HepG2 (cell line): ENCODE results near the gene DALRD3. TPM values are rescaled to one million over a fixed set of nuclear protein-coding genes. Genes with fewer than 3 reads are reported as not detected.

Experiments
- AGO1 ChIP-seq: fragments of 200-400 bp; formaldehyde crosslinking; IDR thresholded peaks from 2 replicates; pipeline ENCODE4 v1.6.1; 2017; ENCODE audit warnings: mild to moderate bottlenecking, low read depth, low read length, moderate library complexity; ENCODE audit not compliant: poor library complexity, severe bottlenecking
- AGO2 ChIP-seq: fragments of 200-400 bp; formaldehyde crosslinking; optimal IDR thresholded peaks from 2 replicates; pipeline ENCODE3; 2017; ENCODE audit warnings: mild to moderate bottlenecking, low read depth, low read length, moderate library complexity
- CHCHD3 ChIP-seq: sonication (generic); formaldehyde crosslinking; IDR thresholded peaks from 2 replicates; pipeline ENCODE4 v1.8.0; 2022; ENCODE audit warnings: mild to moderate bottlenecking, missing genetic modification reagents, moderate library complexity
- KDM5B ChIP-seq: sonication (generic); formaldehyde crosslinking; IDR thresholded peaks from 2 replicates; pipeline ENCODE4 v1.4.0; 2020; ENCODE audit warnings: missing genetic modification reagents, mild to moderate bottlenecking, borderline replicate concordance
- MAFK ChIP-seq, 2 experiments: IDR thresholded peaks in 1 of 2; conservative IDR thresholded peaks in 1 of 2; 2 replicates each; pipeline ENCODE4 v1.6.1; 2011; ENCODE audit warnings: improper control_type of control experiment in 2 of 2, low read length in 2 of 2
- MTA3 ChIP-seq: sonication (generic); formaldehyde crosslinking; IDR thresholded peaks from 2 replicates; pipeline ENCODE4 v1.4.0; 2020; ENCODE audit warnings: missing genetic modification reagents
- MYNN ChIP-seq: sonication (generic); formaldehyde crosslinking; IDR thresholded peaks from 2 replicates; pipeline ENCODE4 v1.4.0; 2020; ENCODE audit warnings: mild to moderate bottlenecking, low read depth, missing genetic modification reagents
- ONECUT2 ChIP-seq: sonication (generic); formaldehyde crosslinking; IDR thresholded peaks from 2 replicates; pipeline ENCODE4 v1.4.0; 2020; ENCODE audit warnings: missing genetic modification reagents
- PCBP2 ChIP-seq: fragments of 200-400 bp; formaldehyde crosslinking; optimal IDR thresholded peaks from 2 replicates; pipeline ENCODE3; 2018; ENCODE audit warnings: low read length, low read depth; ENCODE audit not compliant: poor library complexity, severe bottlenecking
- YY1 ChIP-seq: IDR thresholded peaks from 2 replicates; pipeline ENCODE4 v1.6.1; 2011; ENCODE audit warnings: low read length, low read depth, moderate library complexity, mild to moderate bottlenecking; ENCODE audit not compliant: insufficient read depth, insufficient replicate concordance
- ZNF30 ChIP-seq: sonication (generic); formaldehyde crosslinking; IDR thresholded peaks from 2 replicates; pipeline ENCODE4 v1.5.0; 2020; ENCODE audit warnings: mild to moderate bottlenecking, missing genetic modification reagents
- ZNF563 ChIP-seq: sonication (generic); formaldehyde crosslinking; IDR thresholded peaks from 2 replicates; pipeline ENCODE4 v1.8.0; 2022; ENCODE audit warnings: mild to moderate bottlenecking, moderate library complexity, missing genetic modification reagents
- ZNF816 ChIP-seq: sonication (generic); formaldehyde crosslinking; IDR thresholded peaks from 2 replicates; pipeline ENCODE4 v1.8.0; 2022; ENCODE audit warnings: missing genetic modification reagents, mild to moderate bottlenecking, borderline replicate concordance
- polyA plus RNA-seq, 8 experiments: library from polyadenylated mRNA; depleted of rRNA in 3 of 8; stranded (reverse) in 7 of 8; unstranded in 1 of 8; fragments of >200 nt; fragmentation: Illumina TruSeq in 4 of 8; extraction: Trizol in 4 of 8; gene quantifications; 2 replicates each; pipeline versions ENCODE4 v1.2.1 to v1.2.3, GENCODE V29; 2011 to 2016; ENCODE audit warnings: low read depth in 4 of 8, missing spikeins in 1 of 8, mixed read lengths in 1 of 8; ENCODE audit not compliant: insufficient read depth in 1 of 8
- total RNA-seq, 5 experiments: library from RNA; depleted of rRNA; stranded (reverse); fragments of >200 nt; fragmentation: Illumina TruSeq; extraction: Trizol; gene quantifications; 2 replicates each; pipeline ENCODE4 v1.2.3, GENCODE V29; 2016; ENCODE audit warnings: low read depth in 1 of 5
- TF ChIP-seq, protein P1 (sequence below): IDR thresholded peaks from 2 replicates; pipeline ENCODE4 v1.6.1; 2016; ENCODE audit warnings: low read depth, missing genetic modification reagents, missing compliant biosample characterization
- TF ChIP-seq, protein P2 (sequence below): sonication (generic); formaldehyde crosslinking; IDR thresholded peaks from 2 replicates; pipeline ENCODE4 v1.4.0; 2020; ENCODE audit warnings: missing genetic modification reagents
- TF ChIP-seq, protein P3 (sequence below): sonication (generic); formaldehyde crosslinking; IDR thresholded peaks from 2 replicates; pipeline ENCODE4 v1.4.0; 2020; ENCODE audit warnings: missing genetic modification reagents
- TF ChIP-seq, protein P4 (sequence below): sonication (generic); formaldehyde crosslinking; IDR thresholded peaks from 2 replicates; pipeline ENCODE4 v1.5.1; 2020; ENCODE audit warnings: missing genetic modification reagents, mild to moderate bottlenecking, borderline replicate concordance

Gene DALRD3
- total and polyA plus RNA-seq, 2 of the 13 experiments (the other 11 are each of a cell fraction or from before 2014, with no cell fraction given), result 19.9 to 36.5 TPM

DNA sequence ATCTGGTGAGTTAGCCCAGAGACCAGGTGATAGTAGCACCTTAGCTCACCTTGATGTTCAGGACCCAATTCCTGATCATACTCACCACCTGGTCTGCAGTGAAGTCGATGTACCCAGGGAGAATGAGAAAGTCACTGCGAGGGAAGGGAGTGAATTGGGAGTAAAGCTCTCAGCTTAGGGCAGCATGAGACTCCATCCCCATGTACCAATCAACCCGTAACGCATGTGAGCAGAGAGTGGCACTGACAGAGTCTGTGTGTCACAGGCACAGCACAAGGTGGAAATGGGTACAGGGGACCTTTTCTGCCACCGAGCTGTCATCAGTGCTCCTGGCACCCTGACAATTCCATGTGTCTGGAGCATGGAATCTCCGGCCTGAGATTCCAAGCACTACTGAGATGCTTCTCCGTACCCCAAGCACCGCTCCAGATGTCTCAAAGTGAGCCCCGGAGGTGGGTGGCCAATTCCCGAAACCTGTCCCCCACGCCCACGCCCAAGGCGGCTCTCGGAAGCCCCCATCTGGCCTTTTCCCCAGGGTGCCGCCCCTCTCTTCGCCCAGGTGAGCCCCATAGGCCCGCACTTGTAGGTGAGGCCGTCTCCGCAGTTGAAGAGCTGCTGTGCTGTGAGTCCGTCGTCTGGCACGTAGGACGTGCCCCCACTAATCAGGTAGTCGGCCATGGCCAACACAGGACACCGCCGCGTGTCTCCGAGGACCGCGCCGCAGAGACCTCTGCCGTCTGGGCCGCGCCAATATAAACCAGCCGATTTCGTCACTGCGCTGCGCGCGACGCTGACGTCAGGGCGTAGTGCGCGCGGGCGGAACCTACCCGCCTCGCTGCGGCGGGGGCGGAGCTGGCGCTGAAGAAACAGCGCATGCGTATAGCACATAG, 10.5 kb upstream of the DALRD3 start, which contains the start of gene IMPDH2 (continued):
- TF ChIP-seq PCBP2 (no peak), YY1 (peak; percentile 81), ZNF563 (CRISPR knock-in tag) (peak; percentile 90; the same call in 1 of the 2 replicates), AGO2 (peak; percentile 100), MYNN (CRISPR knock-in tag) (0 out of 2 replicates have a peak, but pooled peaks have one; percentile 51), ZNF816 (CRISPR knock-in tag) (peak; percentile 92; the same call in 1 of the 2 replicates), ZNF30 (peak; percentile 71; the same call in 1 of the 2 replicates), AGO1 (peak; percentile 98), KDM5B (peak; percentile 97; the same call in 1 of the 2 replicates), CHCHD3 (CRISPR knock-in tag) (peak; percentile 87; the same call in 1 of the 2 replicates), ONECUT2 (CRISPR knock-in tag) (no peak), MTA3 (CRISPR knock-in tag) (no peak), MAFK (conservative IDR thresholded peaks at IDR 0.05 in 1 of 2, IDR thresholded peaks at IDR 0.05 in 1 of 2; ENCODE audit: low read length in 2 of 2) (no peak)
- TF ChIP-seq, protein P1, sequence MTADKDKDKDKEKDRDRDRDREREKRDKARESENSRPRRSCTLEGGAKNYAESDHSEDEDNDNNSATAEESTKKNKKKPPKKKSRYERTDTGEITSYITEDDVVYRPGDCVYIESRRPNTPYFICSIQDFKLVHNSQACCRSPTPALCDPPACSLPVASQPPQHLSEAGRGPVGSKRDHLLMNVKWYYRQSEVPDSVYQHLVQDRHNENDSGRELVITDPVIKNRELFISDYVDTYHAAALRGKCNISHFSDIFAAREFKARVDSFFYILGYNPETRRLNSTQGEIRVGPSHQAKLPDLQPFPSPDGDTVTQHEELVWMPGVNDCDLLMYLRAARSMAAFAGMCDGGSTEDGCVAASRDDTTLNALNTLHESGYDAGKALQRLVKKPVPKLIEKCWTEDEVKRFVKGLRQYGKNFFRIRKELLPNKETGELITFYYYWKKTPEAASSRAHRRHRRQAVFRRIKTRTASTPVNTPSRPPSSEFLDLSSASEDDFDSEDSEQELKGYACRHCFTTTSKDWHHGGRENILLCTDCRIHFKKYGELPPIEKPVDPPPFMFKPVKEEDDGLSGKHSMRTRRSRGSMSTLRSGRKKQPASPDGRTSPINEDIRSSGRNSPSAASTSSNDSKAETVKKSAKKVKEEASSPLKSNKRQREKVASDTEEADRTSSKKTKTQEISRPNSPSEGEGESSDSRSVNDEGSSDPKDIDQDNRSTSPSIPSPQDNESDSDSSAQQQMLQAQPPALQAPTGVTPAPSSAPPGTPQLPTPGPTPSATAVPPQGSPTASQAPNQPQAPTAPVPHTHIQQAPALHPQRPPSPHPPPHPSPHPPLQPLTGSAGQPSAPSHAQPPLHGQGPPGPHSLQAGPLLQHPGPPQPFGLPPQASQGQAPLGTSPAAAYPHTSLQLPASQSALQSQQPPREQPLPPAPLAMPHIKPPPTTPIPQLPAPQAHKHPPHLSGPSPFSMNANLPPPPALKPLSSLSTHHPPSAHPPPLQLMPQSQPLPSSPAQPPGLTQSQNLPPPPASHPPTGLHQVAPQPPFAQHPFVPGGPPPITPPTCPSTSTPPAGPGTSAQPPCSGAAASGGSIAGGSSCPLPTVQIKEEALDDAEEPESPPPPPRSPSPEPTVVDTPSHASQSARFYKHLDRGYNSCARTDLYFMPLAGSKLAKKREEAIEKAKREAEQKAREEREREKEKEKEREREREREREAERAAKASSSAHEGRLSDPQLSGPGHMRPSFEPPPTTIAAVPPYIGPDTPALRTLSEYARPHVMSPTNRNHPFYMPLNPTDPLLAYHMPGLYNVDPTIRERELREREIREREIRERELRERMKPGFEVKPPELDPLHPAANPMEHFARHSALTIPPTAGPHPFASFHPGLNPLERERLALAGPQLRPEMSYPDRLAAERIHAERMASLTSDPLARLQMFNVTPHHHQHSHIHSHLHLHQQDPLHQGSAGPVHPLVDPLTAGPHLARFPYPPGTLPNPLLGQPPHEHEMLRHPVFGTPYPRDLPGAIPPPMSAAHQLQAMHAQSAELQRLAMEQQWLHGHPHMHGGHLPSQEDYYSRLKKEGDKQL (CRISPR knock-in tag), result peak; percentile 54; the same call in 1 of the 2 replicates
- TF ChIP-seq, protein P2, sequence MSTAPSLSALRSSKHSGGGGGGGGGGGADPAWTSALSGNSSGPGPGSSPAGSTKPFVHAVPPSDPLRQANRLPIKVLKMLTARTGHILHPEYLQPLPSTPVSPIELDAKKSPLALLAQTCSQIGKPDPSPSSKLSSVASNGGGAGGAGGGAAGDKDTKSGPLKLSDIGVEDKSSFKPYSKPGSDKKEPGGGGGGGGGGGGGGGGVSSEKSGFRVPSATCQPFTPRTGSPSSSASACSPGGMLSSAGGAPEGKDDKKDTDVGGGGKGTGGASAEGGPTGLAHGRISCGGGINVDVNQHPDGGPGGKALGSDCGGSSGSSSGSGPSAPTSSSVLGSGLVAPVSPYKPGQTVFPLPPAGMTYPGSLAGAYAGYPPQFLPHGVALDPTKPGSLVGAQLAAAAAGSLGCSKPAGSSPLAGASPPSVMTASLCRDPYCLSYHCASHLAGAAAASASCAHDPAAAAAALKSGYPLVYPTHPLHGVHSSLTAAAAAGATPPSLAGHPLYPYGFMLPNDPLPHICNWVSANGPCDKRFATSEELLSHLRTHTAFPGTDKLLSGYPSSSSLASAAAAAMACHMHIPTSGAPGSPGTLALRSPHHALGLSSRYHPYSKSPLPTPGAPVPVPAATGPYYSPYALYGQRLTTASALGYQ (CRISPR knock-in tag), result peak; percentile 68; the same call in 1 of the 2 replicates
- TF ChIP-seq, protein P3, sequence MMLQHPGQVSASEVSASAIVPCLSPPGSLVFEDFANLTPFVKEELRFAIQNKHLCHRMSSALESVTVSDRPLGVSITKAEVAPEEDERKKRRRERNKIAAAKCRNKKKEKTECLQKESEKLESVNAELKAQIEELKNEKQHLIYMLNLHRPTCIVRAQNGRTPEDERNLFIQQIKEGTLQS (CRISPR knock-in tag), result peak; percentile 92
- TF ChIP-seq, protein P4, sequence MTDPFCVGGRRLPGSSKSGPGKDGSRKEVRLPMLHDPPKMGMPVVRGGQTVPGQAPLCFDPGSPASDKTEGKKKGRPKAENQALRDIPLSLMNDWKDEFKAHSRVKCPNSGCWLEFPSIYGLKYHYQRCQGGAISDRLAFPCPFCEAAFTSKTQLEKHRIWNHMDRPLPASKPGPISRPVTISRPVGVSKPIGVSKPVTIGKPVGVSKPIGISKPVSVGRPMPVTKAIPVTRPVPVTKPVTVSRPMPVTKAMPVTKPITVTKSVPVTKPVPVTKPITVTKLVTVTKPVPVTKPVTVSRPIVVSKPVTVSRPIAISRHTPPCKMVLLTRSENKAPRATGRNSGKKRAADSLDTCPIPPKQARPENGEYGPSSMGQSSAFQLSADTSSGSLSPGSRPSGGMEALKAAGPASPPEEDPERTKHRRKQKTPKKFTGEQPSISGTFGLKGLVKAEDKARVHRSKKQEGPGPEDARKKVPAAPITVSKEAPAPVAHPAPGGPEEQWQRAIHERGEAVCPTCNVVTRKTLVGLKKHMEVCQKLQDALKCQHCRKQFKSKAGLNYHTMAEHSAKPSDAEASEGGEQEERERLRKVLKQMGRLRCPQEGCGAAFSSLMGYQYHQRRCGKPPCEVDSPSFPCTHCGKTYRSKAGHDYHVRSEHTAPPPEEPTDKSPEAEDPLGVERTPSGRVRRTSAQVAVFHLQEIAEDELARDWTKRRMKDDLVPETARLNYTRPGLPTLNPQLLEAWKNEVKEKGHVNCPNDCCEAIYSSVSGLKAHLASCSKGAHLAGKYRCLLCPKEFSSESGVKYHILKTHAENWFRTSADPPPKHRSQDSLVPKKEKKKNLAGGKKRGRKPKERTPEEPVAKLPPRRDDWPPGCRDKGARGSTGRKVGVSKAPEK, result no peak; the same call in 1 of the 2 replicates
